ENCODE results near the gene SS18L1.

The SS18L1 gene

DNA sequence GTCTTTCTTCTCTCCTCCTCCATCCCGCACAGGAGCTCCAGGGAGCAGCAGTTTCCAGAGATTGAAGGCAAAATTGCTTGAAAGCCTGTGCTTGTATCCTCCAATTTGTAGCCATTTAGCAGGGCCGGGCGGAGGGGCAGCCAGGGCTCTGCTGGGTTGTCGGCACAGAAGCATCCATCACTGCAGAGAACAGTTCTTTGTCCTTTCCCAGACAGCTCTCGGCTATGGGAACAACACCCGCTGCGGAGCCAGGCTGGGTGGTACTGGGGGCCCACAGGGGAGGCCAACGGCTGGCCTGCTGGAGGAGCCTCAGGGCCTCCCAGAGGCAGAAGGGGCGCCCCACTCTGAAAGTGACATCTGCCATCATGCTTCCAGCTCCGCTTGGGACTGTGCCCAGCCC is 68.7 kb downstream of the SS18L1 start:
- DNase-seq (ENCODE audit: low spot score), result no peak

DNA sequence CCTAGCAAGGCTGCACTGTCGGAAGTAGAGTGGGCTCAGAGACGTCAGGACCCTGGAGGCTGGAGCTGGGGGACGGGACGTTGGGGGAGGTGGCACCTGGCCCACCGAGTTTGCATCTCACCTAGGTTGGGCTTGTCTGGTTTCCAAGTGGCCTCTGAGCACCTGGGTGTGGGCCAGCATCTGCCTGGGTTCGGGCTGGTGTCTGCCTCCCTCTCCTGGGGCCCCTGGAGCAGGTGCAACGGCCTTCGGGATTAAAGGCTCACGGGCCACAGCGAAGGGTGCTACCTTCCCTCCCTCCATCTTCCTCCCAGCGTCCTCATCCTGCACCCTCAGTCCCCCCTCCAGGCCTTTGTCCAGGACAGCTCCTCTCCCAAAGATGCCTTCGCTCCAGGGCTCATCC is 70.5 kb downstream of the SS18L1 start:
- DNase-seq (ENCODE audit: low spot score), result no peak

DNA sequence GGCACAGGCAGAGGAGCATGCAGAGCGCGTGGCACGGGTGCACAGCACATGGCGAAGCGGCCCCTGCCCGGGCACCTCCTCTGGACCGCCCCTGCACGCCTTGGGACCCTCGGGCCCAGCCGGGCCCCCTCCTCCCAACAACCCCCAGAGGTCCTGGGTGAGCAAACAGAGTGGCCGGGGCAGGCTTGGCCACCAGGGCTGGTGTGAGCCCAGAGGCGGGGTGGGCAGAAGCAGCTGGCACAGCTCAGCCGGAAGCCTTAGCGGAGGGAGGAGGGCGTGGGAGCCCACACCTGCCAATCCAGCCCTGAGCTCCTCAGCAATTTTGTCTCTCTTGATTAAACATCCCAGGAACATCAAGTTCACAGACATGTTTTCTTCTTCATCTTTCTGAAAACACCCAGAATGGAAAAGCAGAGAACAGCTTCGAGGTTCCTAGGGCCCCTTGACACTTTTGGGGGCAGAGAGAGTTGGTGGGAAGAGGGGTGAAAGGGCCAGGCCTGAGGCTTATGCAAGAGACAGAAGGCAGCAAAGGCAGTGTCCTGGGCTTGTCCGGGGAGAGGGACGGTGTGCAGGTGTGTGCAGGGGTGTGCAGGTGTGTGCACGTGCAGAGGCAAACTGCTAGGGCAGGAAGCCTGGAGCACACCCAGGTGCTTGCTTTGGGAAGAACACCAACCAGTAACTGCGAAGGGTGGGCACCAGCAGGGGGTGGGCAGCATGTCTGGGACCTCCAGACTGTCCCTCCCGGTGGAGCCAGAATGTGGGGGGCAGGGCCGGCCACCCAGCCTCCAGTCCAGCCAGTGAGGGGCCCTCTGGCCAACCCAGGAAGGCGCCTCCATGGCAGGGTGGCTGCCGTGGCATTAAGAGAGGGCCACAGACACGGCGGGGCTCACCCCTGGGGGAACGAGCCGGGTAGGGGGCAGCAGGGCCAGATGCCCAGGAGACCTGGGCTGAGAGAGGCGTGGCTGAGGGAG is 71.7 kb downstream of the SS18L1 start:
- no peak for DNase-seq (ENCODE audit: low spot score)

DNA sequence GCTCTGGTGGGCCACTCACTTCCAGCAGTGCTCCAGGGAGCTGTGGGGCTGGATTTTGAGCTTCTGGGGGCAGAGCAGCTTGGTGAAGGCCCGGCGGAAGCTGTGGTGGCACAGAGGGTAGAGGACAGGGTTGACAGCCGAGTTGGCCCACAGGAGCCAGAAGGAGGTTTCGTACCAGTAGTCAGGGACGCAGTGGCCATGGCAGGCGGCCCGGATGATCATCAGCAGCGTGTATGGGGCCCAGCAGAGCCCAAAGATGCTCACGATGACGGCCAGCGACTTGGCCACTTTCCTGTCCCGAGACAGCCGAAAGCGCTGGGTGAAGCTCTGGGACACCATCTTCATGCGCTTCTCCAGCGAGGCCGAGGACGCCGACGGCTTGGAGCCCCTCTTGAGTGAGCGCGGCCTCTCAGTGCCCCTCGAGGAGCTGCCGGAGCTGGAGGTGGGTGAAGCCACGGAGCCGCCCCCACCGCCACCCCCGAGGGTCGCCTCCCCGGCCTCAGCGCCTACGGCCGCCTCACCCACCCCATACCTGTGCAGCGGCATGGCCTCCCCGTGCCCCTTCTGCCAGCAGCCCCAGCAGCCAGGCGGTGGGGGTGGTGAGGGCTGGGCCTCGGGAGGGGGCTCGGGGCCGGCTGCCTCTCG is 72.5 kb downstream of the SS18L1 start:
- DNase-seq (ENCODE audit: low spot score), result no peak

DNA sequence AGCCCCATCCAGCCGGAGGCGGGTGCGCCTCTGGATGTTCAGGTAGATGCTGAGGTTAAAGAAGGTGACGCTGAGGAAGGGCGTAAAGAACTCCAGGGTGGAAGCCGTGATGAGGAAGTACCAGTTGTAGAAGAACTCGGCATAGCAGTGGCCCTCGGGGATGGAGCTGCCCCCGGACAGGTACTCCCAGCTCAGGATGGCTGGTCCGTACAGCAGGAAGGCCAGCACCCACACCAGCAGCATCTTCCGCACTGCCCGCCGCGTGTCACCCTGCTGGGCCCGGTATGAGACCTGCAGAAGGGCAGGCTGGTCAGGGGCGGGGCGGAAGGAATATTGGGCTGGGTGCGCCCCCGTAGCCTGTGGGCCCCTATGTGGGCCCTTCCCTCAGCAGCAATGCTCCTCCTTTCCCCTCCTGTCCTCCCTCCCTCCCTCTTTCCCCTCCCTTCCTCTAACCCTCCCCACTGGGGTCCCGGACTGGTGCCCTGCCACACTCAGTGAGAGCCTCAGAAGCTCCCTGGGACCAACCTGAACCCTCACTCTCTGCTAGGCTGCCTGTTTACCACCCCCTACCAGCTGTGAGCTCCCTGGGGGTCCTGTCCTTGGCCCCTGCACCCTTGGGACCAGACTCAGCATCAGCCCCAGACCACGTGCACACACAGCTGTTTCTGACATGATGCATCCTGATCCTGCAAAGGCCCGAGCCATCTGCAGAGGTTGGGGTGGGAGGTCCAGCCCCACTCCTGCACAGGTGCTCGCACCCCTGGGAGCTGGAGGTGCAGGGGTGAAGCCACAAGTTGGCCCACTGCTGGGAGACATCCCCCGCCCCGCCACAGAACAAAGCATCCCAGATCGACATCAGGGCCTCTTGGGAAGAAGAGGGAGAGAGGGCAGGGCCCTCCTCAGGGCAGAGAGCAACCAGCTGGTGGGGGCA is 73.3 kb downstream of the SS18L1 start:
- no peak for DNase-seq (ENCODE audit: low spot score)

DNA sequence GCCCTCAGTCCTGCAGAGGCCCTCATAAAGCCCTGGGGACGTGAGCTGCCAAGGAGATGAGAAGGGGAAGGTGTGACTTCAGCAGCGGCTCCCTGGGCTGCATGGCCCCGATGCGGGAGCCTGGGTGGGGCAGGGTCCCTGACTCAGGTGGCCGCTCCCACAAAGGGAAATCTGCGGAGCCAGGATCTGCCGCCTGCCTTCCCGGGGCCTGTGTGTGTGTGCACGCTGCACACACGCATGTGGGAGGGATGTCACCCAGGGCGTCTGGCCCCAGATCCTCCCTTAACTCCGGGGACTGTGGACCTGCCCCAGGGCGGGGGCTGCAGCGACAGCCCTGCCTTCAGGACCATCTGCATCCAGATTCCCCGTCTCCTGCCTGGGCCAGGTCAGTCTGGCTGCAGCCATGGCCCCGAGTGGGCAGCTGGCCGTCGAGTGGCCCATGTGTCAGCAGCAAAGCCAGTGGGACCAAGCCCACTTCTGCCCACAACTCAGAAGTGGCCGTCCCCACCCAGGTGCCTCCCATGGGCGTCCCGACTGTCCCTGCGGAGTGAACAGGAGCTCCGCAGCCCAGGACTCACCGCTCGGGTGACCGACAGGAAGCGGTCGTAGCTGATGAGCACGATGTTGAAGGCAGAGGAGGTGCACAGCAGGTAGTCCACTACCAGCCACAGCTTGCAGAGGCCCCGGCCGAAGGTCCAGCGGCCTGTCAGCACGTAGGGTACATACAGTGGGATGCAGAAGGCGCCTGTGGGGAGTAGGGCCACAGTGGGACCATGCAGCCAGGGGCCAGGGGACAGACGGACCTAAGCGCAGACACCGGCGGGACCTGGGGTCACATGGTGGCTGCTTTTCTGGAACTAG is 74.6 kb downstream of the SS18L1 start:
- no peak for DNase-seq (ENCODE audit: low spot score)

DNA sequence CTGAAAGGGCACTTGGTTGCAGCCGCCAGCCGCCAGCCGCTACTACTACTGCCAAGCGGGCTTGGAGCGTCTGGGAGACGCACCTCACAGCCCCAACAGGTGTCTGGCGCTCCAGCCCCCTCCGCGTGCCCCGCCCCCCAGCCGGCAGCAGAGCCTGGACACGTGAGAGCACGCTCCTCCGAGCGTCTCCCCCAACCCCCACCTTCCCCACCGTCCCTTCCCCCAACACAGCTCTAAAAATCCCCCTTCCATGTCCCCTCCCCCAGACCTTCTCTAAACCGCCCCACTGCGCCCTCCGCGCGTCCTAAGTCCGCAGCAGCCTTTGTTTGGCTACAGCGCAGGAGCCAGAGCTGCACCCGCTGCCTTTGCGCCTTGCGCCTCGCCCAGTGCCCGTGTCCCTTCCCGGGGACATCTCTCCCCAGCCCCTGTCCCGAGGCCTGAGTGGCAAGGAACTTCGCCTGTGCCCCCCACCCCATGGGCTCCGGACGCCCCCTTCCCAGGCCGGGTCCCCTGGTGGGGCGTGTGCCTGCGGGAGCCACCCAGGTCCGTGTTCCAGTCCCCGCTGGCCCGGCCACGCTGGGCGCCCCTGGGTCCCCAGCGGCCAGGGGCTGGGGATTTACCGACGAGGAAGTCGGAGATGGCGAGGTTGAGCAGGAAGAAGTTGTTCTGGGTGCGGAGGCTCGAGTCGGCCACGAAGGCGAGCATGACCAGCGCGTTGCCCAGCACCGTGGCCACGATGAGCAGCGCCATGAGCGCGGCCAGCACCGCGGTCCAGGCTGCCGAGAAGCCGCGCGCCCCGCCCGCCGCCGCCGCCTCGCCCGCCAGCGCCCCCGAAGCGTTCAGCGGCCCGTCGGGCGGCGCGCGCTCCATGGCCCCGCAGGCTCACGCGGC is 75.8 kb downstream of the SS18L1 start:
- no peak for DNase-seq (ENCODE audit: low spot score)

DNA sequence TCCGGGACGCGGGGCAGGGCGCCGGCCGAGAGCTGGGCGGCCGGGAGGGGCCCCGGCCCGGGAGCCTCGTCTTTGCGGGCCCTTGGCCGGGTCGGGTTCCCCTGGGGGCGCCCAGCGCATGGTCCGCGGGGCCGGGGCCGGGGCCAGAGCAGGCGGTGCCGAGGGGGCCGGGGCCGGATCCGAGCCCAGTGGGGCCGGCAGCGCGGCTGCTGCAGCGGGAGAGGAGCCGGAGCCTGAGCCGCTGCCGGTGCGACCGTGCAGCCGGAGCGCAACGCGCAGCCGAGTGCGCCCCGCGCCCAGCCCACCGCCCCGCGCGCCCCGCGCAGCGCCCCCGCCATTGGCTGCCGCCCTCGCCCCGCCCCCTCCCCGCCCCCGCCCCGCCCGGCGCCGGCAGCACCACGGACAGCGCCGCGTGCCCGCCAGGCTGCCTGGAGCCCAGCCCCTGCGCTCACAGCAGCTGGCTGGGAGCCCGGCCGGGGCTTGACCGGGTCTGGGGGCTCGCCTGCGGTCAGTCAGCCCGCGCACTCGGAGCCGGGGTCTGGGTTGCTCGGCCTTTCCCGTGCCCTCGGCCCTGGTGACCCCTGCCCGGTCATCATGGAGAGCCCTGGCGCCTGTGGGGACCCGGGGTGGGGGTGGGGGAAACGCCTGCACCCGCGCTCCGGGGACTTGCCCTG is 76.6 kb downstream of the SS18L1 start, which contains the start of gene HRH3:
HRH3 (minus strand) TSS at position 287 of the 674 bp plus-strand sequence. CDS start 308 bp downstream, outside the sequence.
- peak; percentile 70 for DNase-seq (ENCODE audit: low spot score)

DNA sequence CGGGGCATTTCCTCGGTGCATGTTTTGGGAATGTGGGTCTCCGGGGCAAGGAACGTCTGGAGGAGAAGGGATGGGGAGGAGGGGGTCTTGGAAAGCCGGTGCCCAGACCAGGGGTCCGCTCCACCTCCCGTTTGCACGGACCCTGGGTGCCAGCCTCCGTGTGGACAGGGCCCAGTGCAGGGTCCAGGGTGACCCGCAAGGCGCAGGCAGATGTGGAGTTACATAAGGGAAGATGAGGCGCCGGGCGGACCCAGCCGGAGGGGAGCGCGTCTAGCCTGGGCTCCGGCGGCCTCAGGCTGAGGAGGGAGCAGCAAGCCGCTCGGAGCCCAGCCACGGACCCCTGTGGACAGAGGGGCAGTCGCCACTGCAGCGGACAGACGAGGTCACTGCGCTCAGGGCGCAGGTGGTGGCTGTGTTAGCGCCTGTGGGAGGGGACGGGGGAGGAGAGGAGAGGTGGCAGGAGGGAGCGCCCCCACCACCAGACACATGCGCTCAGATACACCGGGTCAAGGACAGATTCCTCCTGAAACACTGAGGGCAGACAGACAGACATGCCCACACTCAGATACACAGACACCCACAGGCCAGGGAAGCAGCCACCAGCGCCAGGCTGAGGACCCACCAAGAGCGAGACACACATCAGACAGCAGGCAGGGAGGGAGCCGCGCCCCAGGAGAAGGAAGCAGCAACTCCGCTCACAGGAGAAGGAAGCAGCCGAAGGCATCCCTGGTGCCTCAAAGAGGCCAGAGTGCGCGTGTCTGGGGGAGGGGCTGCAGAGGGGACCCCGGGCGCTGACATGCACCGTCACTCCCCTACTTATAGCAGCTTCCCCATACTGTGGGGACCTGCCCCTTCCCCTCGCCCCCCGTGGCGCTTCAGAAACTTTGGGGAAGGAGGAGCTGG is 77.3 kb downstream of the SS18L1 start:
- no peak for DNase-seq (ENCODE audit: low spot score)

DNA sequence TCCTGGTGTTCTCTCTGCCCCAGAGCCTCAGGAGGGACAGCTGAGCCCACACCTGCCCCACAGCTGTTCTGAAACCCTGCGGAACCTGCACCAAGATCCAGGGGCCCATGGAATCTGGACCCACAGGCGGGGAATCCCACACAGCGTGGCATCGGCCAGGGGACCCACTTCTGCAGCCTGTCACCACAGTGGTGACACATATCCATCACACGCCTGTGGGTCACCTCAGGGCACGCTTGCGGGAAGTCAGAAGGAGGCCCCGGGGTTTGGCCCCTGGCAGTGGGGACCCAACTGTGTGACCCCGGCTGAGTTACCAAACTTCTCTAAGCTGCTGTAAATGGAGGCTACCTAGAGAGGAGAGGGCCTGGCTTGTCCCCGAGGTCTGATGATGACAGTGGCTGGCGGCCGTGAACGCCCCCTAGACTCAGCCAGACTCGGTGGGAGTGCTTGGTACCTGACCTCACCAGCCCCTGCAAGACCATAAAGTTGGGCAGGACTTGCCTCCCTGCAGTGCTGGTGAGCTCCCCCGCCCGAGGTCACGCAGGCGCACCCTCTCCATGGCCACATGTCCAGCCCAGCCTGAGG is 78.8 kb downstream of the SS18L1 start:
- no peak for DNase-seq (ENCODE audit: low spot score)

DNA sequence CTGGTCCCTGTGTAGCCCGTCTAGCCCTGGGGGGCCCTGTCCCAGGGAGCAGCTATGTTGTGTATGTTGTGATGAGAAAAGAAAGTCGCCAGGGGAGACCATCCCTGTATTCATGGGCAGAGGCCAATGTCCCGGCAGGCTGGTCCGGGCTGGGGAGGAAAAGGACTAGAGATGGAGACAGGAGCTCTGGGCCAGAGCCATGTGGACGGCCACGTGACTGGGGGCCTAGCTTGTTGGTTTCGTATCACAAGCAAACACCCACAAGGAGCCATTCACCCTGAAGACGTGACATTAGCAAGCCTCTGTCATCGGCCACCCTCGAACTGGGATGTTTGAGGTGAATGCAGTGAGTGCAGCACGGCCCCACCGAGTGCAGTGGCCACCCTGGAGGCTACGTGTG is 79.4 kb downstream of the SS18L1 start:
- DNase-seq (ENCODE audit: low spot score), result no peak

DNA sequence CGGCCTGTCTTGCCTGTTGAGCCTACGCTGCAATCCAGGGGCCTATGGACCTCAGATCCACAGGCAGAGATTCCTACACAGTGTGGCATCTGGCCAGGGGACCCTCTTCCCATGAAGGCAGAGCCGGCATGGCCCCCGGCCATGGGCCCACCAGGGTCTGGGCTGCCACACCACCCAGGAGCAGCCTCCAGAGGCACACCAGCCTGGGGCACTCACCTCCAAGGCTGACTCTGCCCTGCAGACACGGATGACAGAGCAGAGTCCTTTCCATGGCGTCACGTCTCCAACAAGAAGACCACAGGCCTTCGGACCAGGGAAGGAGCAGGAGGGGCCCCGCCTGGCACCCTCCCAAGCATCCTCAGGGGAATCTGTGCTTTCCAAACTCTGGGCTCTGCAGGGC is 80.0 kb downstream of the SS18L1 start:
- DNase-seq (ENCODE audit: low spot score), result no peak

DNA sequence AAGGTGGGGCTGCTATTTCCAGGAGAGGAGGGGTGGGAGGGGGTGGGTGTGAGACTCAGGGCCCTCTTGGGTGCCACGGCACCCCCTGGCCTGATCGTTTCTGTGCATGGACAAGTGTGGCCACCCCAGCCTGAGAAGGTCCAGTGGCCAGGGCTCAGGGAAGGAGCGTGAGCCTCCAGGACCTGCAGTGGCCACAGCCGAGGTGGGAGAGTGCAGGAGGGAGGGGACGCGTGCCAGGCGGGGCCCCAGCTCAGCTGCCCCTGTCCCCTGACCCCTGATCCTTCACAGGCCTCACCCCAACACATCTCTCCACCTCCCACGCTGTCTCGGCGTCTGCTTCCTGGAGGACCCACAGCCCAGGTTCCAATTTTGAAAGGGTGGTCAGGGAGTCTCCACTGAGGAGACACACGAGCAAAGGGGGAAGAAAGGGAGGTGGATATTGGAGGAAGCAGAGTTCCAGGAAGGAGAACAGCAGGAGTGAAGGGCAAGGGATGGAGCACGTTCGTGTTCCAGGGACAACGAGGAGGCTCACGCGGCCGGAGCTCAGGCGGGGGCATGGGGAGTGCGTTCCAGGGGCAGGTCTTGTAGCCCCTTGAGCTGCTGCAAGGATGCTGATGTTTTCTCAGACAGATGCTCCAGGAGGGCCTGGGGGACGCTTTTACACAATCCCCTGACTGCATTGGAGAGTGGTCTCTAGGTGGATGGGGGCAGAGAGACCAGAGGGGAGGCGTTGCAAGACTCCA is 80.7 kb downstream of the SS18L1 start:
- no peak for DNase-seq (ENCODE audit: low spot score)

DNA sequence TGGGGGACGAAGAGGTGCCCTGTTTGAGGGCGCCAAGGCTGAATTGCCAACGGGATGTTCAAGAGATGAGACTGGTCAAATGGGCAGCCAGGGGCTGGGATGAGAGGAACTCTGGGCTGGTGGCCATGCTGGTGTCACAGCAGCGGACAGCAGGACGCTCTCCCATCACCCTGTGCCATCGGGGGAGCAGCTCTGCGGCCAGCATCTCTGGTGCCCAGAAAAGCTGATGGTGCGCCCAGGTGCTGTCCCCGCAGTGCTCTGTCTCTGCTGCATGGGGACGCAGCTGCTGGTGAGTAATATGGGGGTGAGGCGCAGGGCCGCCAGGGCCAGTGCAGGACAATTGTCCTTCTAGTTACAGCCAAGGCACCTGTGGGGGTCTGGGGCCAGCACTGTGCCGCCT is 81.5 kb downstream of the SS18L1 start:
- no peak for DNase-seq (ENCODE audit: low spot score)

DNA sequence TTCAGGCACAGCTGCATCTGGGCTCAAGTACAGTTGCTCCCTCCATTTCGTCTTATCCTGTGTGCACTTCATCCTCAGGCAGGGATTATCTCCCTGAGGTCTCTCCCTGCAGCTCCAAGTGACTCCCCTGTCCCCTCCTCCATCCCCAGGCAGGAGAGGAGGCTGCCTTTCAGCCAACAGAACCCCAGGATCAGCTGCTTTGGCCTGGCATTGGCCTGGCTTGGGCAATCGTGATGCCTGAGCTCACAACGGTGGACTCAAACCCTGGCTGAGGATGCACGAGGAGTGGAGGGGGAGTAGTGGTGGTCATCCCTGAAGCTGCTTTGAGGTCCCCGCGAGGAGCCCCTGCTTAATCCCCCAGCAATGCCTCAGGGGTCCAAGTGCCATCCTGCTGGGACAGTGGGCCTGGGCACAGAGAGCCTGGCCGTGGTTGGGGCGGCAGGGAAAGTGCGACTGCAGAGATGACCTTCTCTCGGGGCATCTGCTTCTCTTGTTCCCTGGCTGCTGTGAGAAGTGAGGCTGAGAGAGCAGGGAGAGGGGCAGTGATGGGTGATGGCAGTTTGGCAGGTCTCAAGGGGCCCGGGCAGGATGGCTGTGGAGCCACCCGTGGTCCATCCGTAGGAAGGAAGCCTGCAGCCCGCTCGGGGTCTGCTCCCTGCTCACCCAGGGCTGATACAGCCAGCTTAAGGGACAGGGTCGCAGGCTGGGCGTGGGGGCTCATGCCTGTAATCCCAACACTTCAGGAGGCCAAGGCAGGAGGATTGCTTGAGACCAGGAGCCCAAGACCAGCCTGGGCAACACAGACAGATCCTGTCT is 82.5 kb downstream of the SS18L1 start:
- no peak for DNase-seq (ENCODE audit: low spot score)

Data from hepatic stellate cell (primary cell).